A549 (cell line): Measurements from ENCODE around the gene DFFB.

Experiments
- CEBPB ChIP-seq, 2 experiments: fragments of >200 bp in 1 of 2; sonication (Bioruptor Twin) in 1 of 2; formaldehyde crosslinking in 1 of 2; IDR thresholded peaks; 2 replicates each; pipeline ENCODE4 v1.6.1; 2012 to 2016
- JUNB ChIP-seq: fragments of >200 bp; sonication (Bioruptor Twin); formaldehyde crosslinking; IDR thresholded peaks from 2 replicates; pipeline ENCODE4 v1.6.1; 2016
- MAZ ChIP-seq: fragments of 150-350 bp; IDR thresholded peaks from 2 replicates; pipeline ENCODE4 v1.6.1; 2014; ENCODE audit warnings: antibody characterized with exemption, low read depth, low read length, borderline replicate concordance
- NFE2L2 ChIP-seq: fragments of 150-350 bp; conservative IDR thresholded peaks from 2 replicates; pipeline ENCODE4 v1.6.1; 2014; ENCODE audit warnings: low read length
- NPAS2 ChIP-seq: fragments of 250-450 bp; sonication (Bioruptor Pico); IDR thresholded peaks from 2 replicates; pipeline ENCODE4 v1.8.0; 2022; ENCODE audit warnings: mild to moderate bottlenecking, moderate library complexity, borderline replicate concordance
- POLR2A ChIP-seq: IDR thresholded peaks from 2 replicates; pipeline ENCODE4 v1.6.1; 2012; ENCODE audit warnings: mild to moderate bottlenecking, low read length
- RAD21 ChIP-seq, 2 experiments: fragments of >200 bp in 1 of 2; sonication (Bioruptor Twin) in 1 of 2; formaldehyde crosslinking in 1 of 2; IDR thresholded peaks in 1 of 2; conservative IDR thresholded peaks in 1 of 2; 2 replicates in 1 of 2; 3 replicates in 1 of 2; pipeline ENCODE4 v1.6.1; 2012 to 2018; ENCODE audit warnings: inconsistent platforms in 1 of 2
- ZNF302 ChIP-seq: fragments of 250-450 bp; sonication (Bioruptor Pico); IDR thresholded peaks from 2 replicates; pipeline ENCODE4 v1.9.0; 2021; ENCODE audit warnings: inconsistent platforms, mild to moderate bottlenecking, moderate library complexity
- TF ChIP-seq, protein P1 (sequence below): fragments of >200 bp; sonication (Bioruptor Twin); formaldehyde crosslinking; IDR thresholded peaks from 3 replicates; pipeline ENCODE4 v1.5.1; 2016
- TF ChIP-seq, protein P2 (sequence below): fragments of 150-350 bp; IDR thresholded peaks from 2 replicates; pipeline ENCODE4 v1.6.1; 2014; ENCODE audit warnings: low read depth, mild to moderate bottlenecking, low read length
- TF ChIP-seq, protein P3 (sequence below): IDR thresholded peaks from 2 replicates; pipeline ENCODE4 v1.6.1; 2012; ENCODE audit warnings: low read depth, borderline replicate concordance
- TF ChIP-seq, protein P4 (sequence below): fragments of 200-600 bp; sonication (generic); IDR thresholded peaks from 2 replicates; pipeline ENCODE4 v1.6.1; 2016; ENCODE audit warnings: antibody characterized with exemption, mild to moderate bottlenecking, moderate library complexity
- TF ChIP-seq, protein P5 (sequence below): fragments of 450-650 bp; IDR thresholded peaks from 2 replicates; pipeline ENCODE4 v1.6.1; 2014; ENCODE audit warnings: antibody characterized with exemption
- TF ChIP-seq, protein P6 (sequence below): IDR thresholded peaks from 2 replicates; pipeline ENCODE4 v1.6.1; 2012

DNA sequence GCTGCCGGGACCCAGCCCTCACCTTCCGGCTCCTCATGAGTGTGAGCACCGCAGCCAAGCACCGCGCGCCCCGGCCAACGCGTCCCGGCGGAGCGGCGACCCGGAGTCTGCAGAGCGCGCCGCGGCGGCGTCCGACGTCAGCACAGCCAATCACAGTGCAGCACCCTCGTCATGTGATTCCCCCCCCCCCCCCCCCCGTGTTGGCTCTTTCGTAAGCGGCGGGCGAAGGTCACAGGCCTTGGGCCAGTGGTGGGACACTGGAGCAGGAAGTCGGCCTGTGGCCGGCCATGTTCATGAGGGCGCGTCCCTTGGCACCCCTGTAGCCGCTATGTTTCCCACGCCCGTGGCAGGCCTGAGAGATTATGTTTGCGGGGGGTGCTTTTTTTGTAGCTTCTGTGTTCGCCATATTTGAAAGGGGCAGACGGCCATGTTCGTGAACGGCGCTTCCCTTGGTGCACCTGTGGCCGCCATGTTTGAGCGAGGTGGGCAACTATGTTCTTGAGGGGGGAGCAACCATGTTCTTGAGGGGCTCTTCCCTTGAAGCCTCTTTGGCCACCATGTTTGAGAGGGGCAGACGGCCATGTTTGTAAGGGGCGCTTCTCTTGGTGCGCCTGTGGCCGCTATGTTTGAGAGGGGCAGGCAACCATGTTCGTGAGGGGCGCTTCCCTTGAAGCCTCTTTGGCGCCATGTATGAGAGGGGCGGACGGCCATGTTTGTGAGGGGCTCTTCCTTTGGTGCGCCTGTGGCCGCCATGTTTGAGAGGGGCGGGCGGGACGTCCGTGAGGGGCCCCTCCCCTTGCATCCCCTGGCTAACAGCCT is 43.1 kb downstream of the DFFB start, which contains the start of gene C1orf174:
- TF ChIP-seq CEBPB (IDR thresholded peaks at IDR 0.05) (peak in 1 of 2 experiments; percentile 77; a peak in 3 of 4 replicates), POLR2A (peak; percentile 50), ZNF302 (CRISPR knock-in tag) (no peak), RAD21 (conservative IDR thresholded peaks at IDR 0.05 in 1 of 2, IDR thresholded peaks at IDR 0.05 in 1 of 2) (no peak), NPAS2 (CRISPR knock-in tag) (no peak), NFE2L2 (no peak), MAZ (no peak), JUNB (no peak)
- TF ChIP-seq, protein P1, sequence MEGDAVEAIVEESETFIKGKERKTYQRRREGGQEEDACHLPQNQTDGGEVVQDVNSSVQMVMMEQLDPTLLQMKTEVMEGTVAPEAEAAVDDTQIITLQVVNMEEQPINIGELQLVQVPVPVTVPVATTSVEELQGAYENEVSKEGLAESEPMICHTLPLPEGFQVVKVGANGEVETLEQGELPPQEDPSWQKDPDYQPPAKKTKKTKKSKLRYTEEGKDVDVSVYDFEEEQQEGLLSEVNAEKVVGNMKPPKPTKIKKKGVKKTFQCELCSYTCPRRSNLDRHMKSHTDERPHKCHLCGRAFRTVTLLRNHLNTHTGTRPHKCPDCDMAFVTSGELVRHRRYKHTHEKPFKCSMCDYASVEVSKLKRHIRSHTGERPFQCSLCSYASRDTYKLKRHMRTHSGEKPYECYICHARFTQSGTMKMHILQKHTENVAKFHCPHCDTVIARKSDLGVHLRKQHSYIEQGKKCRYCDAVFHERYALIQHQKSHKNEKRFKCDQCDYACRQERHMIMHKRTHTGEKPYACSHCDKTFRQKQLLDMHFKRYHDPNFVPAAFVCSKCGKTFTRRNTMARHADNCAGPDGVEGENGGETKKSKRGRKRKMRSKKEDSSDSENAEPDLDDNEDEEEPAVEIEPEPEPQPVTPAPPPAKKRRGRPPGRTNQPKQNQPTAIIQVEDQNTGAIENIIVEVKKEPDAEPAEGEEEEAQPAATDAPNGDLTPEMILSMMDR, result no peak
- TF ChIP-seq, protein P2, sequence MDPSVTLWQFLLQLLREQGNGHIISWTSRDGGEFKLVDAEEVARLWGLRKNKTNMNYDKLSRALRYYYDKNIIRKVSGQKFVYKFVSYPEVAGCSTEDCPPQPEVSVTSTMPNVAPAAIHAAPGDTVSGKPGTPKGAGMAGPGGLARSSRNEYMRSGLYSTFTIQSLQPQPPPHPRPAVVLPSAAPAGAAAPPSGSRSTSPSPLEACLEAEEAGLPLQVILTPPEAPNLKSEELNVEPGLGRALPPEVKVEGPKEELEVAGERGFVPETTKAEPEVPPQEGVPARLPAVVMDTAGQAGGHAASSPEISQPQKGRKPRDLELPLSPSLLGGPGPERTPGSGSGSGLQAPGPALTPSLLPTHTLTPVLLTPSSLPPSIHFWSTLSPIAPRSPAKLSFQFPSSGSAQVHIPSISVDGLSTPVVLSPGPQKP, result no peak
- TF ChIP-seq, protein P3, sequence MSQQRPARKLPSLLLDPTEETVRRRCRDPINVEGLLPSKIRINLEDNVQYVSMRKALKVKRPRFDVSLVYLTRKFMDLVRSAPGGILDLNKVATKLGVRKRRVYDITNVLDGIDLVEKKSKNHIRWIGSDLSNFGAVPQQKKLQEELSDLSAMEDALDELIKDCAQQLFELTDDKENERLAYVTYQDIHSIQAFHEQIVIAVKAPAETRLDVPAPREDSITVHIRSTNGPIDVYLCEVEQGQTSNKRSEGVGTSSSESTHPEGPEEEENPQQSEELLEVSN, result 0 out of 2 replicates have a peak, but pooled peaks have one; percentile 28
- TF ChIP-seq, protein P4, sequence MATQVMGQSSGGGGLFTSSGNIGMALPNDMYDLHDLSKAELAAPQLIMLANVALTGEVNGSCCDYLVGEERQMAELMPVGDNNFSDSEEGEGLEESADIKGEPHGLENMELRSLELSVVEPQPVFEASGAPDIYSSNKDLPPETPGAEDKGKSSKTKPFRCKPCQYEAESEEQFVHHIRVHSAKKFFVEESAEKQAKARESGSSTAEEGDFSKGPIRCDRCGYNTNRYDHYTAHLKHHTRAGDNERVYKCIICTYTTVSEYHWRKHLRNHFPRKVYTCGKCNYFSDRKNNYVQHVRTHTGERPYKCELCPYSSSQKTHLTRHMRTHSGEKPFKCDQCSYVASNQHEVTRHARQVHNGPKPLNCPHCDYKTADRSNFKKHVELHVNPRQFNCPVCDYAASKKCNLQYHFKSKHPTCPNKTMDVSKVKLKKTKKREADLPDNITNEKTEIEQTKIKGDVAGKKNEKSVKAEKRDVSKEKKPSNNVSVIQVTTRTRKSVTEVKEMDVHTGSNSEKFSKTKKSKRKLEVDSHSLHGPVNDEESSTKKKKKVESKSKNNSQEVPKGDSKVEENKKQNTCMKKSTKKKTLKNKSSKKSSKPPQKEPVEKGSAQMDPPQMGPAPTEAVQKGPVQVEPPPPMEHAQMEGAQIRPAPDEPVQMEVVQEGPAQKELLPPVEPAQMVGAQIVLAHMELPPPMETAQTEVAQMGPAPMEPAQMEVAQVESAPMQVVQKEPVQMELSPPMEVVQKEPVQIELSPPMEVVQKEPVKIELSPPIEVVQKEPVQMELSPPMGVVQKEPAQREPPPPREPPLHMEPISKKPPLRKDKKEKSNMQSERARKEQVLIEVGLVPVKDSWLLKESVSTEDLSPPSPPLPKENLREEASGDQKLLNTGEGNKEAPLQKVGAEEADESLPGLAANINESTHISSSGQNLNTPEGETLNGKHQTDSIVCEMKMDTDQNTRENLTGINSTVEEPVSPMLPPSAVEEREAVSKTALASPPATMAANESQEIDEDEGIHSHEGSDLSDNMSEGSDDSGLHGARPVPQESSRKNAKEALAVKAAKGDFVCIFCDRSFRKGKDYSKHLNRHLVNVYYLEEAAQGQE, result no peak
- TF ChIP-seq, protein P5, sequence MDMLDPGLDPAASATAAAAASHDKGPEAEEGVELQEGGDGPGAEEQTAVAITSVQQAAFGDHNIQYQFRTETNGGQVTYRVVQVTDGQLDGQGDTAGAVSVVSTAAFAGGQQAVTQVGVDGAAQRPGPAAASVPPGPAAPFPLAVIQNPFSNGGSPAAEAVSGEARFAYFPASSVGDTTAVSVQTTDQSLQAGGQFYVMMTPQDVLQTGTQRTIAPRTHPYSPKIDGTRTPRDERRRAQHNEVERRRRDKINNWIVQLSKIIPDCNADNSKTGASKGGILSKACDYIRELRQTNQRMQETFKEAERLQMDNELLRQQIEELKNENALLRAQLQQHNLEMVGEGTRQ, result peak; percentile 73
- TF ChIP-seq, protein P6, sequence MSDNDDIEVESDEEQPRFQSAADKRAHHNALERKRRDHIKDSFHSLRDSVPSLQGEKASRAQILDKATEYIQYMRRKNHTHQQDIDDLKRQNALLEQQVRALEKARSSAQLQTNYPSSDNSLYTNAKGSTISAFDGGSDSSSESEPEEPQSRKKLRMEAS, result peak; percentile 5; the same call in 1 of the 2 replicates
